GM19043 (cell line): ENCODE measurements around the gene CACNA1E.

Experiments
- ATAC-seq: cut with Tn5 transposase; IDR thresholded peaks from one replicate; pipeline ENCODE4 v1.9.1; 2021; ENCODE audit warnings: low read depth; ENCODE audit not compliant: unreplicated experiment

CACNA1E gene

DNA sequence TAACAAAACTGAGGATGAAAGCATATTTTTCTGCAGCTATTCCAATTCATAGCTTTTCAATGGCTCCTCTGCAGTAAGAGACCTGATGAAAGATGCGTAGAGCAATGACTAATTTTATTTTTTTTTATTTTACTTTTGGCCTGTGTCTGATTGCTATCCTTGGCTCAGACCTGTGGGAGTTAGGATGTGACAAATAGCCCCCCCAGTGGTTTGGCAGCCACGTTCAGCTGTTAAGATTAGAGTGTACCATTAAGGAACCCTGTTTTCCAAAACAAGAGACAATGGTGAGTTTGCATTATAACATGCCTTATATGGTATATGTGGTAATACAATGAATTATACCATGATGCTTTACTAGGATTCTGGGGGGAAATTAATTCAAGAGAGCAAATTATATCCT lies 264.7 kb downstream of the CACNA1E start:
- ATAC-seq: no peak

DNA sequence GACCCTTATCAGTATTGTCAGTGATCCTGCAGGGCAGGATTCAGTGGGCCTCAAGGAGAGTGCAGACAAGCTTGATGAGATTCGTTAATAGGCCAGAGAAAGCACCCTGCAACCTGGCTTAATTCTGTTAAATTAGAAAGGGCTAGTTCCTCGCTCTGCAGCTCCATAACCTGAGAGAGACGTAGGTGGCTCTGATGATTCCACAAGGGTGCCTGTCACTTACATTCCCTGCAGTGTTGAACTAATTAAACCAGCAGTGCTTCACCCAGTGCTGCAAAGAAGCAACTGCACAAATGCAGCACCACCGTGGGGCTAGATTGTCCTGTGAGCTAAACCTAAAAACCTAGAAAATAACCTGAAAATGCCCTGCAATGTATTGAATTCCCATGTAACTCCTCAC lies 270.8 kb downstream of the CACNA1E start:
- no peak for ATAC-seq

- no peak for ATAC-seq
Measured at GRCh38 chr1:181759481-181759880, 276.2 kb downstream of the CACNA1E start.

DNA sequence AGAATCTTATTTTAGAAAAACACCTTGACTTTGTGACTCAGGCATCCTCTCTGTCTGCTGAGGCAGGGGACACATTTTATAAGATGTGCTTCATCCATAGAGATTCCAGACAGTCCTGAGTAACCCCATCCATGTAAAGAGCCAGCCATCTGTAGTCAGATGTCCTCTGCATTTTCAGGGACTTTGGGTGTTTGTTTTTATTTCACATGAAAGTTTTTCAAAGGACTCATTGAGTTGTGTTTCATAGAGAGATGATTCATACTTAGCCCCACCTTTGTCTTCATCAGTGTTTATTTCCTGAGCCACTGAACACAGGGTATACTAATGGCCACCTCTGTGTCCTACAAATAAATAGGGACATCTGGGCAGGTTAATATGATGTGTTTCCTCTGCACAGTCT lies 280.4 kb downstream of the CACNA1E start:
- no peak for ATAC-seq

- no peak for ATAC-seq
Measured at GRCh38 chr1:181765451-181766026, 282.2 kb downstream of the CACNA1E start.

- ATAC-seq: no peak
Measured at GRCh38 chr1:181767001-181767708, 283.8 kb downstream of the CACNA1E start.

GRCh38 chr1:181768211-181768929 lies 285.1 kb downstream of the CACNA1E start:
- peak; percentile 75 for ATAC-seq

DNA sequence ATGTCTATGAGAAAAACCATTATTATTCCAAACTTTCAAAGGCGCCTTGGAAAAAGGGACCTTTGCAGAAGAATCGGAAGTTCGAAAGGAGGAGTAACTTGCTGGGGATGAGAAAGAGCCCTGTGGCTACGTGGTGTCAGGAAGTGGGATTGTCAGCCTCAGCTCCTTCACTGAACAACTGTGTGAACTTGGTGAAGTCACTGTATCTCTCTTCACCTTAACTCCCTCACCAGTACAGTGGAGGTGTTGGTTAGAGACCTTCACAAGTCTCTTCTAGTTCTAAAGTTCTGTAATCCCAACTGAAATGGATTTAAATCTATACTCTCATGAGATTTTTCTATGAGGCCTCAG lies 285.6 kb downstream of the CACNA1E start:
- ATAC-seq: no peak

DNA sequence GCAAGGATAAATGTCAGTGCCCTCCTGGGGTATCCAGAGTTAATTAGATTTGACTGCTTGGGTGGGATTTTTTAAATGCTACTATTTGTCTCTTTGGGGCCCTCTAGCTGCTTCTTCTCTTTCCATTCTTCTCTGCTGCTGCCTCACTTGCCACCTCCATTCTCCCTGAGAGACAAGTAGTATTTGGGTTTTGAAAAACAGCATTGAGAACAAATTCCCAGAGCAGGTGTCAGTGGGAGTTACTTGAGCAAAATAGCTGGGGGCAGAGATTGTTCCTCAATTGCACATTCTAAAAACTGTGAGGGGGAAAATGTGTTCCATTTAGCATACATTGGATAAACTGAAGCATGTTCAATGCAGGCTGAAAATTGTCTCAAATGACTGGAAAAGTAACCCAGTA lies 286.5 kb downstream of the CACNA1E start:
- ATAC-seq: no peak

DNA sequence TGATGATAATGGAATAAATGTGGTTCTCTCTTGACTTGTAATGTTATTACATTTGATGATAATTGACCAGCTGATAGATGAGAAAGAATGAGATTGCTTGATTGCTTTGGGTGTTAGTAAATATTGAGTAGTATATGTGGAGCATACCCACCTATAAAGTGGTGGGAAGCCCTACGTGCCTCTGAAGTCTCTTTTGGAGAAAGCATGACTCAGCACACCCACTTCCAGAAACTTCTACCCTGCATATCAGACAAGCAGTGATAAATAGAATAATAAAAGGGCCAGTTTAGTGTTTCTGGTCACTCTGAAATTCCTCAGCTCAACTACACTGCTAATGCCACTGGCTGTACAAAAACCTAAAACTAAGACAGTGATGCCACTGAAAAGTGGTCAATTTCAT lies 289.4 kb downstream of the CACNA1E start:
- ATAC-seq: no peak

DNA sequence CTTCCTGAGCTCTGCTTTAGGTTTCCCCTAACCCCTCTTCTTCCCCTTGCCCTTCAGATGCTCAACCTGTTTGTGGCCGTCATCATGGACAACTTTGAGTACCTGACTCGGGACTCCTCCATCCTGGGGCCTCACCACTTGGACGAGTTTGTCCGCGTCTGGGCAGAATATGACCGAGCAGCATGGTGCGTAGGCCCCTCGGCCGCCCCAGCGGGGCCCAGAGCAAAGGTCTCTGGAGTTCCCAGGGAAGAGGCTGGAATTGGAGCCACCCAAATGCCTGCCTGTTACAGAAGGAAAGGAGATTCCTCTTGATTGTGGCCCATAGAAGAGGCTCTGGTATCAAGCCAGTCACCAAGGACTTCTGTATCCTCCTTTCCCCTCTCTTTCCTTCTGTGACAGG lies 292.7 kb downstream of the CACNA1E start:
- no peak for ATAC-seq

- no peak for ATAC-seq
Measured at GRCh38 chr1:181777286-181777685, 294.0 kb downstream of the CACNA1E start.

GRCh38 chr1:181777812-181778211 lies 294.5 kb downstream of the CACNA1E start:
- ATAC-seq: no peak

GRCh38 chr1:181778640-181779260 lies 295.4 kb downstream of the CACNA1E start:
- no peak for ATAC-seq

DNA sequence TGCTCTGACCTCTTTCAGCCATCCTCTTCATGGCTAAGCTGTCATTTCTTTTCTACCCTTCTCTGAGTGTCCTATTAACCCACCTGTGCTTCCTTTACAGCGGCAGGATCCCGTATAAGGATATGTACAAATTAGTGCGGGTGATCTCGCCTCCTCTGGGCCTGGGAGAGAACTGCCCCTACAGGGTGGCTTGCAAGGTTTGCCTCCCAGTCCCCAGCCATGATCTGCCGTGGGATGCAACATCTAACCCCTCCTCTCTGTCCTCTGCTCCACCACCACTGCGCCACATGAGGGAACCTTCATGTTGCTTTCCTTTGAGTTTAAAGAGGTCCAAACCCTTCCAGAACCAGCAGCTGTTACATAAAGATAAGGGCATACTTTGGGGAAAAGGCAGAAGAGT lies 296.0 kb downstream of the CACNA1E start:
- ATAC-seq: no peak

DNA sequence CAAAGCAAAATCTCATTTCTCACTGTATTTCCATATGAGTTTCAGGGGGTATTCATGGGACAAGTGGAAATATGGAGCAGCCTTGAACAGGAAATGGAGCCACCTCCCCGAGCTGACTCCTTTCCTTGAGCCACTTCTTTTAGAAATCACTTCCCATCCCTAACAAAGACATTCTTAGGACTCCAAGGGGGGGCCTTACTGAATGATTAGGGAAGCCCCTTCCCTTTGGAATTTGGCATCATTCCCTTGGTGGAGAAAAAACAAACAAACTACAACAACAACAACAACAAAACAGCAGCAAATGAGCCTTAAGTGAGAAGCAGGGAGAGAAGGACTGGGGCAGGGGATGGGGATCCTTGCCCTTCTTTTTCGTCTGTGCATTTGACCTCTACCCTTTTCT lies 299.9 kb downstream of the CACNA1E start:
- no peak for ATAC-seq

DNA sequence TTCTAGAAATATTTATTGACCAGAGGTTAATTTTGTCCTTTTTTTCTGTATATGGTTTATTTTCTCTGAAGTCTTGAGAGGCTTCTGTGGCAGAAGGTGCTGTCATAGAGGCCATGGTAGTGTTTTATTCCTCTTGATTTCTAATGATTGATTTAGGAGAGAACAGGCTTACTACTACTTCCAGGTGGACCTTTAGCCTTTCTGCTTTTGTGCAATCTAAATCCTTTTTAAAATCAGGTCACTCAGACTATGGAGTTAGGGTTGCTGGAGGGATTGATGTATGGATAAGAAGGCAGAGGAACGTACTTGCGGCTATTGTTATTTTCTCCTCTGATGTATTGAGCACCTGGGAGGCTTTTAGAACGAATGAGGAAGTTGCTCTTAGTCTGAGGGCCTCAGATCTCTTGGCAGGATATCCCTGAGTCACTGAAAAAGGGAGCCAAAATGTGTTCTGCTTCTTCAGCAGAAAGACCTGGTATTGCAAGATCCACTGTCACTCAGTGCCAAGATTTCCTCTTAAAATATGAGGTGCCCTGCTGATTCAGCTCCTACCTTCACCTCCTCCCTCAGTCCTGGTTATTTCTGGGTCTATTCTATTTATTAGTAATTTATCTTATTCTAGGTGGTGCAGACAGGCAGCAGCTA lies 300.8 kb downstream of the CACNA1E start:
- ATAC-seq: no peak

DNA sequence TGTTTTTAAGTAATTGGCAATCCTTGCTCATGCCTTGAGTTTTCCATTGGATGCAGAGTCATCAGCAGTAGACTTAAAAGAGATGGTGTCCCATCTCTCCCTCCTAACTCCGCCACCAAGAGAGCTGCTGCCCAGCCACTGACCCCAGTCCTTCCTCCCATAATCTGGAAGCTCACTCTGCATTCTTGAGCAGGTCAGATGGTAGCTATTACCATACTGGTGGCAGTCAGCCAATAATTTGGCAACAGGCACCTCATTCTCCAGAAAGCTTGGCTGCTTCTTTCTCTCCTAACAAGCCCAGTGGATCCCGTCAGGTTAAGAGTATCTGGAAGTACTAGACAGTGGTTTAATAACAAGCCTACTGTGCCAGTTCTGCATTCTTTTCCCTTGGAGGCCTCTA lies 306.1 kb downstream of the CACNA1E start:
- ATAC-seq: no peak

GRCh38 chr1:181791721-181792120 lies 308.4 kb downstream of the CACNA1E start:
- ATAC-seq: no peak

- no peak for ATAC-seq
Measured at GRCh38 chr1:181793831-181794230, 310.5 kb downstream of the CACNA1E start.

- no peak for ATAC-seq
Measured at GRCh38 chr1:181794332-181794731, 311.0 kb downstream of the CACNA1E start.
